Measurements from ENCODE around the gene HMGCS2.

DNA sequence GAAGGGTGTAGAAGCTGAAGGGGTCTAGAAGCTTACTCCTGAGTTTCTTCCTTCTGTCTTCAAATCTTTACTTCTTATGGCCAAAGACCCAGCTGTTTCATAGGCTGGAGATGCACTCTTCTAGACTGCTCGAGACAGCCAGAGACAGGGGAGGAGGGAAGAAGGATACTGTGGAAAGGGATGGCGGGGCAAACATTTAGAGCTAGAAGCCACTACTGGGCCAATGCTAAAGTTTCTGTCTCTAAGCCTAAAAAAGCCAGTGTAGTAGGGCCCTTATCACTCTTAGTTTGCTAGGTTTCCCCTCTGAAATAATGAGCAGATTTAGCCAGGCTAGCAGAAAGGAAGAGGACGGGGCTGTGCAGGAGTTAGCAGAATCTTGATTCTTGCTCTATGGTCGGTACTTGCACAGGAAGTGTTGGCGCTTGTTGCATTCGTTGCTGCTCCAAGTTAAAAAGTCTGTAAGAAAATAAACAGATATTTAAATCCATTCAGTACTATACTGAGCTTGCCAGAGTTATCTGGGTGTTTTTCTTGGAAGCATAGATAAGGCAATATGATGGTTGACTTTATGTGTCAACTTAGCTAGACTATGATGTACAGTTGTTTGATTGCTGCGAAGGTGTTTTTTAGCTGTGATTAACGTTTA, 25.6 kb upstream of the HMGCS2 start:
- TF ChIP-seq YY1 (IDR thresholded peaks at IDR 0.05; ENCODE audit: insufficient read depth, insufficient read length) (no peak), ZNF274 (IDR thresholded peaks at IDR 0.05; ENCODE audit: low read depth, low read length) (no peak), SUZ12 (IDR thresholded peaks at IDR 0.05; ENCODE audit: extremely low read depth, insufficient read depth, insufficient read length) (no peak)
